HG03378 (cell line): ENCODE data around the gene PDE4D.

Experiments used
- ATAC-seq: cut with Tn5 transposase; IDR thresholded peaks from one replicate; pipeline ENCODE4 v1.9.1; 2021; ENCODE audit warnings: mild to moderate bottlenecking, moderate library complexity; ENCODE audit not compliant: unreplicated experiment

The PDE4D gene

GRCh38 chr5:59040024-59040803, 853.3 kb downstream of the PDE4D start:
- no peak for ATAC-seq

- ATAC-seq, result peak; percentile 52
Observed at GRCh38 chr5:59039296-59040023, 854.1 kb downstream of the PDE4D start.

- ATAC-seq, result peak; percentile 54
Observed at GRCh38 chr5:59038798-59039295, 854.7 kb downstream of the PDE4D start.

- ATAC-seq, result no peak
Observed at GRCh38 chr5:59037941-59038797, 855.4 kb downstream of the PDE4D start.

GRCh38 chr5:59037453-59037852, 856.1 kb downstream of the PDE4D start:
- ATAC-seq, result no peak

GRCh38 chr5:59037041-59037440, 856.5 kb downstream of the PDE4D start:
- no peak for ATAC-seq

- no peak for ATAC-seq
Observed at GRCh38 chr5:59036274-59036961, 857.1 kb downstream of the PDE4D start.

GRCh38 chr5:59035681-59036080, 857.8 kb downstream of the PDE4D start:
- no peak for ATAC-seq

- no peak for ATAC-seq
Observed at GRCh38 chr5:59034498-59035186, 858.9 kb downstream of the PDE4D start.

GRCh38 chr5:59027145-59027907, 866.2 kb downstream of the PDE4D start:
- no peak for ATAC-seq

GRCh38 chr5:59025734-59026133, 867.8 kb downstream of the PDE4D start:
- ATAC-seq, result no peak

GRCh38 chr5:59021837-59022514, 871.5 kb downstream of the PDE4D start:
- ATAC-seq, result no peak

GRCh38 chr5:59021286-59021673, 872.2 kb downstream of the PDE4D start:
- ATAC-seq, result no peak

- ATAC-seq, result no peak
Observed at GRCh38 chr5:59020611-59021285, 872.8 kb downstream of the PDE4D start.

- ATAC-seq, result no peak
Observed at GRCh38 chr5:59019078-59019477, 874.4 kb downstream of the PDE4D start.

- no peak for ATAC-seq
Observed at GRCh38 chr5:59016925-59017324, 876.6 kb downstream of the PDE4D start.

- ATAC-seq, result no peak
Observed at GRCh38 chr5:59008816-59009473, 884.6 kb downstream of the PDE4D start.
